Fibroblast of mammary gland (primary cell): ENCODE measurements around the gene PPARA.
A peak's percentile ranks its signal among the peaks of the same experiment; 100 is the strongest.

Experiments
- DNase-seq: peaks from one replicate; pipeline ENCODE4 v3.0.0-alpha.2; 2010; ENCODE audit warnings: low read depth
- H3K4me3 ChIP-seq: 2 replicates; pipeline ENCODE4 v1.5.1; 2011; ENCODE audit warnings: low read depth, mild to moderate bottlenecking, low read length, moderate library complexity; ENCODE audit not compliant: control insufficient read depth
- TF ChIP-seq, protein P1 (sequence below): conservative IDR thresholded peaks from 2 replicates; pipeline ENCODE4 v1.5.1; 2011; ENCODE audit warnings: low read depth, low read length, inconsistent platforms; ENCODE audit not compliant: control insufficient read depth, insufficient read depth

The PPARA gene

DNA sequence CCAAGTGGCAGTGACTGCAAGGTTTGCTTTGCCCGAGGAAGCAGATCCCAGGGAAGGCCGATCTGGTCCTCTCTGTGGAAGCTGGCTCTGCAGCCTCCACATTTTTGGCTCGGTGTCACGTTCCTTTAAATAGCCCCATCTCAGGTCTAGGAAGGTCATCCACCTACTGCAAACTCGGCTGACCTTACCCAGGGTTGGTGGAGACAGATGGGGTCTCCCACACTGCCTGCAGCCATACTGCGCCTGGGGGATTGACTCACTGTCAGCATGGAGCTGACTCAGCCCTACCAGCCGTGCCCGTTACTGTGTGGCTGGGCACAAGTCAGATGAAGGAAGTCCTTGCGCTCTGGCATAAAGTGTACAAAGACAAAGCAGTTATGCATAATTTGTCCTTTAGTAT is 82.9 kb downstream of the PPARA start:
- no peak overlapping the region for H3K4me3 ChIP-seq
- peak; percentile 47 for DNase-seq
- TF ChIP-seq, protein P1, sequence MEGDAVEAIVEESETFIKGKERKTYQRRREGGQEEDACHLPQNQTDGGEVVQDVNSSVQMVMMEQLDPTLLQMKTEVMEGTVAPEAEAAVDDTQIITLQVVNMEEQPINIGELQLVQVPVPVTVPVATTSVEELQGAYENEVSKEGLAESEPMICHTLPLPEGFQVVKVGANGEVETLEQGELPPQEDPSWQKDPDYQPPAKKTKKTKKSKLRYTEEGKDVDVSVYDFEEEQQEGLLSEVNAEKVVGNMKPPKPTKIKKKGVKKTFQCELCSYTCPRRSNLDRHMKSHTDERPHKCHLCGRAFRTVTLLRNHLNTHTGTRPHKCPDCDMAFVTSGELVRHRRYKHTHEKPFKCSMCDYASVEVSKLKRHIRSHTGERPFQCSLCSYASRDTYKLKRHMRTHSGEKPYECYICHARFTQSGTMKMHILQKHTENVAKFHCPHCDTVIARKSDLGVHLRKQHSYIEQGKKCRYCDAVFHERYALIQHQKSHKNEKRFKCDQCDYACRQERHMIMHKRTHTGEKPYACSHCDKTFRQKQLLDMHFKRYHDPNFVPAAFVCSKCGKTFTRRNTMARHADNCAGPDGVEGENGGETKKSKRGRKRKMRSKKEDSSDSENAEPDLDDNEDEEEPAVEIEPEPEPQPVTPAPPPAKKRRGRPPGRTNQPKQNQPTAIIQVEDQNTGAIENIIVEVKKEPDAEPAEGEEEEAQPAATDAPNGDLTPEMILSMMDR, result no peak

DNA sequence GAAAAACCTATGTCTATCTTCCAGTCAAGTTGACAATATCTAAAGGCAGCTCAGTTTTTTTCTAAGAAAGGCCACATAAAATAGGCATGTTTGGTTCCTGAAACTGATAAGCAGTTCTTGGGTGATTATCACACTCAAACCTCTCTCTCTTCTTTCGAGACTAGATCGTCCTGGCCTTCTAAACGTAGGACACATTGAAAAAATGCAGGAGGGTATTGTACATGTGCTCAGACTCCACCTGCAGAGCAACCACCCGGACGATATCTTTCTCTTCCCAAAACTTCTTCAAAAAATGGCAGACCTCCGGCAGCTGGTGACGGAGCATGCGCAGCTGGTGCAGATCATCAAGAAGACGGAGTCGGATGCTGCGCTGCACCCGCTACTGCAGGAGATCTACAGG is 84.6 kb downstream of the PPARA start:
- TF ChIP-seq, protein P1, result no peak
- H3K4me3 ChIP-seq, result no peak overlapping the region
- DNase-seq, result no peak

DNA sequence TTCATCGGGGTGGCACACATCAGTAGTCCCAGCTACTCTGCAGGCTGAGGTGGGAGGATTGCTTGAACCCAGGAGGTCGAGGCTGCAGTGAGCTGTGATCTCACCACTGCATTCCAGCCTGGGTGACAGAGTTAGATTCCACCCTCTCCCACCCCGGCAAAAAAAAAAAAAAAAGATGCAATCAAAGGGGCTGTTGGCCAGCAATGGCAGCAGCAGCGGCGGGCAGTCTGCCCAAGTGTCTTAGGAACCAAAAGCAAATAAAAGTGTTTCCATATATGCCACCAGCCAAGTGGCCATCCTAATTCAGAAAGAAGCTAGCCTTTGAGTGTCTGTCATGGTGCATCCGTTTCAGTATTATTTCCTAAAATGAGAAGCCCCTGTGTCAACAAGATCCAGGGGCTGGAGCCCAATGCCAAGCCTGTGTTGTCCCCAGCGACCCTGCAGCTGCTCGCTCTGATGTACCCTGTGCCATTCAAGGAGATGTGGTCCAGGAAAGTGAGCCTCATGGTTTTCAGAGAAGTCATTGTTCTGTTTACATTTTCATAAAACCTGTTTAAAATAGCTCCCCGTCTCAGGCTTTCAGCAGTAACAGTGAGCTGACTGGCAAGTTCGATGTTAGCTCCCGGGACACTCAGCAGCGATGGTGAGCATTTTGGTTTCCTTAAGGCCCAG is 87.3 kb downstream of the PPARA start:
- no peak for DNase-seq
- no peak overlapping the region for H3K4me3 ChIP-seq
- TF ChIP-seq, protein P1, result no peak

DNA sequence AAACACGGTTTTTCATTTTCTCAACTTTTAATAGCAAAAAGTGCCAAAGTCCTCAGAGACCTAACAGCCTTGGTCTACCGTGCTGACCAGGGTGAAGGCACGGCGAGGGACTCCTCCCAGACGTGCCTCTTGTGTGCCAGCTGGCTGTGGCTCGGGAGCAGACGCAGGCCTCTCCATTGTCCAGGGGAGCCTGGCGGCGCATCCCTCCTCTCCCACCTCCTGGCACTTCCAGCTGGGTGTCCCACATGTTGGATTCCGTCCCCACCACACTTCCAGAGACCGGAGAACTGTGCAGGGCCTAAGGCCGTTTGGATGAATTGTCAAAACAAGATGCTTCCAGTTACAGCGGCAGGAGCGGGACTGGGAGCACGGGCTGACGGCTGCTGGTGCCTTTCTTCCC is 88.2 kb downstream of the PPARA start:
- no peak overlapping the region for H3K4me3 ChIP-seq
- no peak for DNase-seq
- TF ChIP-seq, protein P1, result no peak

DNA sequence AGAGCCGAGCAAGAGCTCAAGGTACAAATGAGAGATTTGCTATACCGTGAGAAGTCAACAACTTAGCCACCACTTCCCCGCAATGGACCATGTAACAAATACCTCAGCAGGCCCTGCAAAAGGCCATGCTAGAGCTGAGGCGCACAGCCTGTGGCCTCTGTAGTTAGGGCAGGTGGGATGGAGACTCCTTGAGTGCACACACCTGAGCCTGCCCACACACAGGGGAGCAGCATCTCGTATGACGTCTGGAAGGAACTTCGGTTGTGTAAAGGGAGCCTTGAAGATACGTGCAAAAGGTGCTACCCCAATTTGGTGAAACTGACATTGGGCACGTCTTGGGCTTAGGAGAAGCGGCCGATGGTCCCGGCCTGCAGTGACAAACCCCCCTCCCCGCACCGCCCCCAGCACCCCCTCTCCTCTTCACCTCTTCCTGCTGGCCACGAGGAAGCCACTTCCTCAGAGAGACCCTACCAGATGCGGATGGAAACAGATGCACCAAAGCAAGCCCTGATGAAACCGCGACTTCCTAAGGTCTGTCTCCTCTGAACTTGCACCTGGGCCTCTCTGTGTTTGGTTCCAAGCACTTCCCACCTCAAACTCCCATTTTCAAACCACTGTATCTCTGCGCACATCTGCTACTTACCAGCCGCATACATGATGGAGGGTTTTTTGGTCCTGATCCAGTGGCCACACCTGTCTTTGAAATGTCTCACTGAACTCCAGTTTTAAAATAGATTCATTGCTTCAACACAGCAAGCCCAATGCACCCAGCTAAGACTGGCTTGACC is 89.1 kb downstream of the PPARA start:
- TF ChIP-seq, protein P1, result no peak
- no peak overlapping the region for H3K4me3 ChIP-seq
- DNase-seq, result no peak

DNA sequence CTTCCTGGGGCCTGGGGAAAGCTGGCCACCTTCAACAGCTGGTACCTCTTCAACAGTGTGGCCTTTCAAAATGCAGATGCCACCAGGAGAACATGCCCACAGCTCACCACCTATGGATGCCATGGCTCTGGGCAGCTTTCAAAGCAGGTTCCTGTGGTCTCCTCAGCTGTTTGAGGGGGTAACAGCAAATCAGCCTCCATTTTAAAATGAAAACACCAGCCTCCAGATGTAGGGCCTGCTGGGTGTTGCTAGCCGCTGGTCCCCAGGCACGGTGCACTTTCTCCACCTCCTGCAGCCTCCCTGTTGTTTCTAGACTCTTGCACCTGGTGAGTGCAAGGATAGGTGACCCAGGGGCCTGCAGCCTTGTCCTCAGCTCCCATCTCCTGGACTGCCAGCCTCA is 89.7 kb downstream of the PPARA start:
- no peak for DNase-seq
- H3K4me3 ChIP-seq, result no peak overlapping the region
- TF ChIP-seq, protein P1, result no peak
